ENCODE measurements around the gene TTLL9. TPM values are rescaled to one million over a fixed set of nuclear protein-coding genes. Genes with fewer than 3 reads are reported as not detected.
"Not testable (repeated sequence)": the region's sequence is repeated elsewhere in the genome, so short reads cannot be mapped to it uniquely, and the experiment has no call there.

Gene TTLL9
- total RNA-seq, 2 donors from 2014 or later, result 1.2 TPM; not detected in 1

GRCh38 chr20:31827059-31827458 lies 43.4 kb upstream of the TTLL9 start:
- Histone ChIP-seq H3K27me3 (replicated peaks; ENCODE audit: insufficient read depth) (no peaks in the 10 kb centered on the region), H3K27ac (no peak overlapping the region), H3K4me1 (replicated peaks) (no peaks in the 10 kb centered on the region), H3K4me3 (no peak overlapping the region), H3K9me3 (no peaks in the 10 kb centered on the region), H3K36me3 (no peaks in the 10 kb centered on the region)
- no peak for TF ChIP-seq POLR2AphosphoS5 (IDR thresholded peaks at IDR 0.05)
- no peak for TF ChIP-seq POLR2A (IDR thresholded peaks at IDR 0.05)
- no peak for TF ChIP-seq CTCF (IDR thresholded peaks at IDR 0.05)
- no peak for DNase-seq (ENCODE audit: low spot score)
- 79% methylated on average over 2 of the region's 2 CpGs for WGBS
- intact Hi-C loops (cut with DNase I), result loop anchor here (10.0 kb wide), 1 partner anchor 128 kb away; the partner anchor contains the start of gene PDRG1

GRCh38 chr20:31828016-31828415 lies 42.4 kb upstream of the TTLL9 start:
- H3K4me3 ChIP-seq; H3K9me3 ChIP-seq; H3K27ac ChIP-seq; H3K36me3 ChIP-seq; H3K4me1 ChIP-seq (replicated peaks); H3K27me3 ChIP-seq (replicated peaks; ENCODE audit: insufficient read depth); DNase-seq (ENCODE audit: low spot score): not testable (repeated sequence)
- intact Hi-C loops (cut with DNase I), result loop anchor here (10.0 kb wide), 1 partner anchor 127 kb away; the partner anchor contains the start of gene PDRG1
- 95% methylated on average over 11 of the region's 11 CpGs for WGBS

- no peak overlapping the region for H3K27ac ChIP-seq
- no peaks in the 10 kb centered on the region for H3K27me3 ChIP-seq (replicated peaks; ENCODE audit: insufficient read depth)
- DNase-seq (ENCODE audit: low spot score), result no peak
- no peaks in the 10 kb centered on the region for H3K36me3 ChIP-seq
- H3K9me3 ChIP-seq, result no peaks in the 10 kb centered on the region
- 92% methylated on average over 6 of the region's 6 CpGs for WGBS
- no peak overlapping the region for H3K4me3 ChIP-seq
- TF ChIP-seq CTCF (IDR thresholded peaks at IDR 0.05) (no peak), POLR2A (IDR thresholded peaks at IDR 0.05) (no peak), POLR2AphosphoS5 (IDR thresholded peaks at IDR 0.05) (no peak)
- intact Hi-C loops (cut with DNase I), result loop anchor here (10.0 kb wide), 1 partner anchor 125 kb away; the partner anchor contains the start of gene PDRG1
- H3K4me1 ChIP-seq (replicated peaks), result no peaks in the 10 kb centered on the region
Measured at GRCh38 chr20:31829731-31830130, 40.7 kb upstream of the TTLL9 start.

GRCh38 chr20:31830406-31830981 lies 39.9 kb upstream of the TTLL9 start:
- 86% methylated on average over 8 of the region's 8 CpGs for WGBS
- no peaks in the 10 kb centered on the region for H3K36me3 ChIP-seq

GRCh38 chr20:31831211-31831610 lies 39.2 kb upstream of the TTLL9 start:
- intact Hi-C loops (cut with DNase I), result no loop called here
- TF ChIP-seq CTCF (IDR thresholded peaks at IDR 0.05), result no peak
- TF ChIP-seq POLR2A (IDR thresholded peaks at IDR 0.05), result no peak
- TF ChIP-seq POLR2AphosphoS5 (IDR thresholded peaks at IDR 0.05), result no peak
- WGBS, result 87% methylated on average over 6 of the region's 6 CpGs
- no peak for DNase-seq (ENCODE audit: low spot score)
- Histone ChIP-seq H3K36me3 (no peaks in the 10 kb centered on the region), H3K27me3 (replicated peaks; ENCODE audit: insufficient read depth) (no peaks in the 10 kb centered on the region), H3K4me1 (replicated peaks) (no peaks in the 10 kb centered on the region), H3K27ac (no peak overlapping the region), H3K9me3 (no peaks in the 10 kb centered on the region), H3K4me3 (no peak overlapping the region)

More at GRCh38 chr20:31830406-31830981, 39.9 kb upstream of the TTLL9 start:
- H3K27ac ChIP-seq, result no peak overlapping the region
- no peak overlapping the region for H3K4me3 ChIP-seq
- no peak for DNase-seq (ENCODE audit: low spot score)
- H3K9me3 ChIP-seq, result no peaks in the 10 kb centered on the region
- no peaks in the 10 kb centered on the region for H3K27me3 ChIP-seq (replicated peaks; ENCODE audit: insufficient read depth)
- H3K4me1 ChIP-seq (replicated peaks), result no peaks in the 10 kb centered on the region
- intact Hi-C loops (cut with DNase I), result no loop called here
- TF ChIP-seq POLR2A (IDR thresholded peaks at IDR 0.05) (no peak), CTCF (IDR thresholded peaks at IDR 0.05) (no peak), POLR2AphosphoS5 (IDR thresholded peaks at IDR 0.05) (no peak)

All from prostate gland (tissue), 2 donors.